ENCODE measurements around the gene DBF4. TPM values are rescaled to one million over a fixed set of nuclear protein-coding genes. Genes with fewer than 3 reads are reported as not detected.

The DBF4 gene
- total RNA-seq, 1 donor from 2014 or later: 11.5 TPM

DNA sequence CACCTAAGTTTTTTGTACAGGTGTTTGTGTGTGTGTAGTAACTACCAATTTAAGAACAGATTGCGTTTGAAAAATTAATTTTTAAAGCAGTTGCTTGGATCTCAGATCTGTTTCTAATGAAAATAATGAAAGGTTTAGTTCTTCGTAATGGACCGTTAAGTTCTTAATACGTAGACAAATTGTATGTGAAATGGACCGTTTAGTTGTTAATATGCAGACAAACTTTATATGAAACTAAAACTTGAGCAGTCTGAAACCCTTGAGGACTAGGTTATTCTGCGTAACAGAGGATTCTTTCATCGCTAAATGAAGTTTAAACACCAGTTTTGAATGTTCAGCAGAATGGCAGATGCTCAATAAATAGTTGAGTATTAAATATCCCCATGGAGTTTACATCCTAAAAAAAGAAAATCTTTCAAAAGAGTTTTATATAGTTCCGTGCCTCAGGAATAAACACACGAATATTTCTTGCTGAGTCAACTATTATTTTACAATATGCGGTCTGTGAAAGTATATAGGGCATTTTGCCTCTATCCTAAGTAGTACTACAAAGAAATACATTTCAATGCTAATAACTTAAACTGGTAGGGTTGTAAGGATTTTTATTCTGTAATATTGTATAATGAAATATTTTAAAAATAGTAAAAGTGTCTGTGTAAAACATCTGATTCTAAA lies 1.2 kb downstream of the DBF4 start:
- TF ChIP-seq, protein P1, sequence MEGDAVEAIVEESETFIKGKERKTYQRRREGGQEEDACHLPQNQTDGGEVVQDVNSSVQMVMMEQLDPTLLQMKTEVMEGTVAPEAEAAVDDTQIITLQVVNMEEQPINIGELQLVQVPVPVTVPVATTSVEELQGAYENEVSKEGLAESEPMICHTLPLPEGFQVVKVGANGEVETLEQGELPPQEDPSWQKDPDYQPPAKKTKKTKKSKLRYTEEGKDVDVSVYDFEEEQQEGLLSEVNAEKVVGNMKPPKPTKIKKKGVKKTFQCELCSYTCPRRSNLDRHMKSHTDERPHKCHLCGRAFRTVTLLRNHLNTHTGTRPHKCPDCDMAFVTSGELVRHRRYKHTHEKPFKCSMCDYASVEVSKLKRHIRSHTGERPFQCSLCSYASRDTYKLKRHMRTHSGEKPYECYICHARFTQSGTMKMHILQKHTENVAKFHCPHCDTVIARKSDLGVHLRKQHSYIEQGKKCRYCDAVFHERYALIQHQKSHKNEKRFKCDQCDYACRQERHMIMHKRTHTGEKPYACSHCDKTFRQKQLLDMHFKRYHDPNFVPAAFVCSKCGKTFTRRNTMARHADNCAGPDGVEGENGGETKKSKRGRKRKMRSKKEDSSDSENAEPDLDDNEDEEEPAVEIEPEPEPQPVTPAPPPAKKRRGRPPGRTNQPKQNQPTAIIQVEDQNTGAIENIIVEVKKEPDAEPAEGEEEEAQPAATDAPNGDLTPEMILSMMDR (IDR thresholded peaks at IDR 0.05): no peak
- DNase-seq (no peak), ATAC-seq (no peak)
- Histone ChIP-seq H3K36me3 (no peaks in the 10 kb centered on the region), H3K27me3 (ENCODE audit: low read depth) (no peaks in the 10 kb centered on the region), H3K4me3 (peak overlapping the region; percentile 84), H3K9me3 (no peaks in the 10 kb centered on the region), H3K27ac (peak overlapping the region; percentile 88), H3K4me1 (peaks cover 40% of the 10 kb centered on the region)
- intact Hi-C loops (cut with DNase I): no loop called here

DNA sequence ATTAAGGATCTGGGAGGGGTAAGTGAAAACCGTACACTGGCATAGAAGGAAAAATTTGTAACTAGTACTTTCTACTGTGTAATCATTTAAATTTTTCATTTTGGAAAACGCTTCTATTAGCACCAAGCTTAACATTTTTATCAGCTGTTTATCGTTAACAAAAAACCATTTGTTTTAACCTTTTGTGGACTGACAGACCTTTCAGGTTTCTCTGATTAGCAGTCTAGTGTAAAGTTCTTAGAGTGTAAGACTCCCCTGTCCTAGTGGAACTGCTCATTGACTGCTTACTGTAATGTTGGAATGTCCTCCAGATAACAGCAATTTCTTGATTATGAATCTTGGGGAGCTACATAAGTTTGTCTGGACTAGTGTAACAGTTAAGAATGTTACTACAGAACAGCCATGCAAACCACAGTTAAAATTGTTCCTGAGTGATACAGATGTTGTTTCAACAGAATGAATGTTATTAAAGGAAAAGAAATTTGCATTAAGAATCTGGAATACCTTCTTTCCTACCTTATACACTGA lies 2.0 kb downstream of the DBF4 start:
- ATAC-seq: no peak
- H3K36me3 ChIP-seq: no peaks in the 10 kb centered on the region
- H3K4me3 ChIP-seq: no peak overlapping the region
- intact Hi-C loops (cut with DNase I): no loop called here
- no peaks in the 10 kb centered on the region for H3K27me3 ChIP-seq (ENCODE audit: low read depth)
- no peak for DNase-seq
- no peaks in the 10 kb centered on the region for H3K9me3 ChIP-seq
- no peak overlapping the region for H3K27ac ChIP-seq
- peaks cover 40% of the 10 kb centered on the region for H3K4me1 ChIP-seq
- TF ChIP-seq, protein P1 (IDR thresholded peaks at IDR 0.05): no peak

DNA sequence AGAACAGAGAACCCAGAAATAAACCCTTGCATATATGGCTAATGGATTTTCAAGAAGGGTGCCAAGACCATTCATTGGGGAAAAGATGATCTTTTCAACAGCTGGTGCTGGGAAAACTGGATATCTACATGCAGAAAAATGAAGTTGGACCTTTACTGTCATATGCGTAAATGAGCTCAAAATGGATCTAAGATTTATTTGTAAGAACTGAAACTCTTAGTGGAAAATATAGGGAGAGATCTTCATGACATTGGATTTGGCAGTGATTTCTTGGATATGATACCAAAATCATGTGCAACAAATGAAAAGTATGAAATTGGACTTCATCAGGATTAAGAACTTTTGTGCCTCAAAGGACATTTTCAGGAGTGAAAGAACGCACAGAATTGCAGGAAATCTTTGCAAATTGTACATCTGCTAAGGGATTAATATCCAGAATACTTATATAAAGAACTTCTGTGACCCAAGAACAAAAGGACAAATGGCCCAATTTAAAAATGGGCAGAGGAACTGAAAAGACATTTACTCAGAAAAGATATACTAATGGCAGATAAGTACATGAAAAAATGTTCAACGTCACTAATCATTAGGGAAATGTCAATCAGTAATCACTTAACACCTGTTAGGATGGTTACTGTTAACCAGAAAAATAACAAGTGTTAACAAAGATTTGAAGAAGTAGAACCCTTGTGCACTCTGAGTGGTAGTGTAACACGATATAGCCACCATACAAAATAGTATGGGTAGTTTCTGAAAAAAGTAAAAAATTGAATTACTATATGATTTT lies 6.1 kb downstream of the DBF4 start:
- Histone ChIP-seq H3K27me3 (ENCODE audit: low read depth) (no peaks in the 10 kb centered on the region), H3K4me1 (peaks cover 14% of the 10 kb centered on the region), H3K4me3 (no peak overlapping the region), H3K36me3 (peaks cover 9% of the 10 kb centered on the region), H3K27ac (no peak overlapping the region), H3K9me3 (no peaks in the 10 kb centered on the region)
- no peak for ATAC-seq
- intact Hi-C loops (cut with DNase I): no loop called here
- TF ChIP-seq, protein P1 (IDR thresholded peaks at IDR 0.05): no peak
- no peak for DNase-seq

DNA sequence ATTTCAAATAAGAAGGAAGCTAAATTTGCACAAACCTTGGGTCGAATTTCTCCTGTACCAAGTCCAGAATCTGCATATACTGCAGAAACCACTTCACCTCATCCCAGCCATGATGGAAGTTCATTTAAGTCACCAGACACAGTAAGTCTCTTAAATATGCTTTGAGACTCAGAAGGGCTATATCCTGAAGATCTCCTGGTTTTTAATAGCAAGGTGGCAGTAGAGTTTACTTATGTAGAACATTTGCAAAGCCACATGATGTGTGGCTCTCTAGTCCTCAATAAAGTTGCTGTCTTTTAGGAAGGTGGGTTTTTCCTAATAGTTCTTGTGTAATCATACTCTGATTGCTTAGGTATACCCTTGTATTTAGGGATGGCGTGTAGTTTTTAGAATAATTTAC lies 8.7 kb downstream of the DBF4 start:
- no peaks in the 10 kb centered on the region for H3K27me3 ChIP-seq (ENCODE audit: low read depth)
- H3K4me3 ChIP-seq: no peak overlapping the region
- DNase-seq (no peak), ATAC-seq (no peak)
- H3K36me3 ChIP-seq: peaks cover 21% of the 10 kb centered on the region
- H3K9me3 ChIP-seq: no peaks in the 10 kb centered on the region
- intact Hi-C loops (cut with DNase I): no loop called here
- no peaks in the 10 kb centered on the region for H3K4me1 ChIP-seq
- H3K27ac ChIP-seq: no peak overlapping the region
- TF ChIP-seq, protein P1 (IDR thresholded peaks at IDR 0.05): no peak

DNA sequence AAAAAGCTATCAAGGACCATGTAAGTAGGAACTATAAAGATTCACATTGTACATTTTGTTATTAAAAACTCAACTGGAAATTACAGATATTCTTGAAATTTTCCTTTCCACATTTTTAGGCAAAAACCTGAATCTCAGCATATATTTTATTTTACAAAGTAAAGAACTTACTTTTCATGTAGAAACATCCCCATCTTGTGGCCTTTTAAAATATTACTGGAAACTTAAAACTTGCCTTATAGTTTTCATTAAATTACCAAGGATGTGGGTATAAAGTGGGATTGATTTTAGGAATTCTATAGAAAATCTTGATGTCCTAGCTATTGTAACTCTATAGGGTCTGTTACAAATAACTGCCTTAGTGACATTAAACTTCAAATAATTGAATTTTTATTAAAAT lies 10.6 kb downstream of the DBF4 start:
- no peaks in the 10 kb centered on the region for H3K9me3 ChIP-seq
- ATAC-seq (no peak), DNase-seq (no peak)
- peaks cover 21% of the 10 kb centered on the region for H3K36me3 ChIP-seq
- H3K4me1 ChIP-seq: no peaks in the 10 kb centered on the region
- H3K27ac ChIP-seq: no peak overlapping the region
- TF ChIP-seq, protein P1 (IDR thresholded peaks at IDR 0.05): peak; percentile 49
- intact Hi-C loops (cut with DNase I): no loop called here
- H3K4me3 ChIP-seq: no peak overlapping the region
- H3K27me3 ChIP-seq (ENCODE audit: low read depth): no peaks in the 10 kb centered on the region

All from lower lobe of right lung (tissue), 2 donors.